Measurements from ENCODE around the gene ARHGEF16. TPM values are rescaled to one million over a fixed set of nuclear protein-coding genes. Genes with fewer than 3 reads are reported as not detected.
A peak's percentile ranks its signal among the peaks of the same experiment; 100 is the strongest.

ARHGEF16 gene
- total RNA-seq, 4 donors from 2014 or later = 5.9 to 13.6 (median 8.4) TPM

GRCh38 chr1:3520419-3521378 lies 66.2 kb downstream of the ARHGEF16 start:
- H3K27me3 ChIP-seq = no peaks in the 10 kb centered on the region
- TF ChIP-seq EP300 (IDR thresholded peaks at IDR 0.05) (no peak), CTCF (IDR thresholded peaks at IDR 0.05) (no peak), POLR2AphosphoS5 (IDR thresholded peaks at IDR 0.05) (no peak), POLR2A (IDR thresholded peaks at IDR 0.05) (no peak)
- 85% methylated on average over 6 of the region's 24 CpGs for WGBS
- peaks cover 45% of the 10 kb centered on the region for H3K4me1 ChIP-seq
- no peak overlapping the region for H3K27ac ChIP-seq
- no peaks in the 10 kb centered on the region for H3K9me3 ChIP-seq
- no peak overlapping the region for H3K4me3 ChIP-seq
- peaks cover 27% of the 10 kb centered on the region for H3K36me3 ChIP-seq
- DNase-seq (ENCODE audit: low spot score in 2 of 2) = no peak

GRCh38 chr1:3521426-3521825 lies 67.0 kb downstream of the ARHGEF16 start:
- no peaks in the 10 kb centered on the region for H3K27me3 ChIP-seq
- TF ChIP-seq CTCF (IDR thresholded peaks at IDR 0.05) (no peak), POLR2A (IDR thresholded peaks at IDR 0.05) (no peak), POLR2AphosphoS5 (IDR thresholded peaks at IDR 0.05) (no peak), EP300 (IDR thresholded peaks at IDR 0.05) (no peak)
- 72% methylated on average over 6 of the region's 16 CpGs for WGBS
- peaks cover 22% of the 10 kb centered on the region for H3K36me3 ChIP-seq
- no peak overlapping the region for H3K27ac ChIP-seq
- peaks cover 42% of the 10 kb centered on the region for H3K4me1 ChIP-seq
- DNase-seq (ENCODE audit: low spot score in 2 of 2) = no peak
- H3K4me3 ChIP-seq = no peak overlapping the region
- H3K9me3 ChIP-seq = no peaks in the 10 kb centered on the region

- peaks cover 42% of the 10 kb centered on the region for H3K4me1 ChIP-seq
- peaks cover 22% of the 10 kb centered on the region for H3K36me3 ChIP-seq
- WGBS = 60% methylated on average over 1 of the region's 13 CpGs
These were observed 67.6 kb downstream of the ARHGEF16 start for GRCh38 chr1:3522112-3522511.

GRCh38 chr1:3522564-3523265 lies 68.2 kb downstream of the ARHGEF16 start:
- Histone ChIP-seq H3K9me3 (no peaks in the 10 kb centered on the region), H3K27ac (no peak overlapping the region), H3K27me3 (no peaks in the 10 kb centered on the region), H3K36me3 (peaks cover 22% of the 10 kb centered on the region), H3K4me1 (peaks cover 43% of the 10 kb centered on the region), H3K4me3 (no peak overlapping the region)
- DNase-seq (ENCODE audit: low spot score in 2 of 2) = peak in 1 of 2 donors; percentile 83
- TF ChIP-seq POLR2A (IDR thresholded peaks at IDR 0.05) (no peak), POLR2AphosphoS5 (IDR thresholded peaks at IDR 0.05) (no peak), EP300 (IDR thresholded peaks at IDR 0.05) (no peak), CTCF (IDR thresholded peaks at IDR 0.05) (no peak)
- 78% methylated on average over 7 of the region's 19 CpGs for WGBS

More at GRCh38 chr1:3522112-3522511, 67.6 kb downstream of the ARHGEF16 start:
- H3K27ac ChIP-seq = no peak overlapping the region
- H3K4me3 ChIP-seq = no peak overlapping the region
- no peak for DNase-seq (ENCODE audit: low spot score in 2 of 2)
- TF ChIP-seq EP300 (IDR thresholded peaks at IDR 0.05) = no peak
- no peak for TF ChIP-seq POLR2AphosphoS5 (IDR thresholded peaks at IDR 0.05)
- no peaks in the 10 kb centered on the region for H3K27me3 ChIP-seq
- H3K9me3 ChIP-seq = no peaks in the 10 kb centered on the region

- no CpG with 5 or more reads among the region's 13 CpGs for WGBS
- H3K4me1 ChIP-seq = peaks cover 55% of the 10 kb centered on the region
- DNase-seq (ENCODE audit: low spot score in 2 of 2) = no peak
- no peak overlapping the region for H3K27ac ChIP-seq
- no peaks in the 10 kb centered on the region for H3K9me3 ChIP-seq
- H3K36me3 ChIP-seq = peaks cover 22% of the 10 kb centered on the region
- no peaks in the 10 kb centered on the region for H3K27me3 ChIP-seq
- TF ChIP-seq CTCF (IDR thresholded peaks at IDR 0.05) = no peak
- H3K4me3 ChIP-seq = no peak overlapping the region
These were observed 69.5 kb downstream of the ARHGEF16 start for GRCh38 chr1:3523980-3524379.

All from suprapubic skin (tissue), 4 donors.